Measurements from ENCODE around the gene PANK4. TPM values are rescaled to one million over a fixed set of nuclear protein-coding genes. Genes with fewer than 3 reads are reported as not detected.

The PANK4 gene
- total RNA-seq, 1 donor from 2014 or later, result 50.8 TPM

GRCh38 chr1:2474104-2474844, 52.1 kb downstream of the PANK4 start:
- Mint-ChIP-seq H3K4me1 (peaks cover 3% of the 10 kb centered on the region), H3K27me3 (ENCODE audit: low read depth) (peaks cover 4% of the 10 kb centered on the region), H3K27ac (no peak overlapping the region), H3K4me3 (no peak overlapping the region), H3K9me3 (no peaks in the 10 kb centered on the region), H3K36me3 (no peaks in the 10 kb centered on the region)
- no peak for DNase-seq (ENCODE audit: low spot score in 2 of 2, unreplicated experiment in 2 of 2)
- TF ChIP-seq CTCF (IDR thresholded peaks at IDR 0.05; ENCODE audit: unreplicated experiment), result no peak

- Mint-ChIP-seq H3K27me3 (ENCODE audit: low read depth) (peaks cover 15% of the 10 kb centered on the region), H3K36me3 (no peaks in the 10 kb centered on the region), H3K27ac (no peak overlapping the region), H3K4me3 (no peak overlapping the region), H3K4me1 (peaks cover 3% of the 10 kb centered on the region), H3K9me3 (no peaks in the 10 kb centered on the region)
- TF ChIP-seq CTCF (IDR thresholded peaks at IDR 0.05; ENCODE audit: unreplicated experiment), result no peak
- no peak for DNase-seq (ENCODE audit: low spot score in 2 of 2, unreplicated experiment in 2 of 2)
These were observed 53.2 kb downstream of the PANK4 start for GRCh38 chr1:2473198-2473597.

- Mint-ChIP-seq H3K27ac (no peak overlapping the region), H3K9me3 (no peaks in the 10 kb centered on the region), H3K4me1 (peaks cover 3% of the 10 kb centered on the region), H3K27me3 (ENCODE audit: low read depth) (peaks cover 18% of the 10 kb centered on the region), H3K36me3 (no peaks in the 10 kb centered on the region), H3K4me3 (no peak overlapping the region)
- DNase-seq (ENCODE audit: low spot score in 2 of 2, unreplicated experiment in 2 of 2), result no peak
- TF ChIP-seq CTCF (IDR thresholded peaks at IDR 0.05; ENCODE audit: unreplicated experiment), result no peak
These were observed 53.7 kb downstream of the PANK4 start for GRCh38 chr1:2472561-2473177.

GRCh38 chr1:2472109-2472508, 54.3 kb downstream of the PANK4 start:
- DNase-seq (ENCODE audit: low spot score in 2 of 2, unreplicated experiment in 2 of 2), result no peak
- H3K27ac Mint-ChIP-seq, result no peak overlapping the region
- no peak for TF ChIP-seq CTCF (IDR thresholded peaks at IDR 0.05; ENCODE audit: unreplicated experiment)
- no peak overlapping the region for H3K4me3 Mint-ChIP-seq
- H3K9me3 Mint-ChIP-seq, result no peaks in the 10 kb centered on the region
- H3K36me3 Mint-ChIP-seq, result no peaks in the 10 kb centered on the region
- peaks cover 3% of the 10 kb centered on the region for H3K4me1 Mint-ChIP-seq
- peaks cover 18% of the 10 kb centered on the region for H3K27me3 Mint-ChIP-seq (ENCODE audit: low read depth)

- no peaks in the 10 kb centered on the region for H3K9me3 Mint-ChIP-seq
- H3K4me1 Mint-ChIP-seq, result peaks cover 3% of the 10 kb centered on the region
- no peak for TF ChIP-seq CTCF (IDR thresholded peaks at IDR 0.05; ENCODE audit: unreplicated experiment)
- no peak overlapping the region for H3K4me3 Mint-ChIP-seq
- no peak for DNase-seq (ENCODE audit: low spot score in 2 of 2, unreplicated experiment in 2 of 2)
- peaks cover 18% of the 10 kb centered on the region for H3K27me3 Mint-ChIP-seq (ENCODE audit: low read depth)
- no peak overlapping the region for H3K27ac Mint-ChIP-seq
- no peaks in the 10 kb centered on the region for H3K36me3 Mint-ChIP-seq
These were observed 54.8 kb downstream of the PANK4 start for GRCh38 chr1:2471587-2472001.

All from mesothelial cell of epicardium (in vitro differentiated cells).